ENCODE data around the gene FES. TPM values are rescaled to one million over a fixed set of nuclear protein-coding genes. Genes with fewer than 3 reads are reported as not detected.
A peak's percentile ranks its signal among the peaks of the same experiment; 100 is the strongest.

Gene FES
- total and polyA plus RNA-seq, 2 of the 13 experiments (the other 11 are each of a cell fraction or from before 2014, with no cell fraction given), result 4.0 to 9.5 TPM

DNA sequence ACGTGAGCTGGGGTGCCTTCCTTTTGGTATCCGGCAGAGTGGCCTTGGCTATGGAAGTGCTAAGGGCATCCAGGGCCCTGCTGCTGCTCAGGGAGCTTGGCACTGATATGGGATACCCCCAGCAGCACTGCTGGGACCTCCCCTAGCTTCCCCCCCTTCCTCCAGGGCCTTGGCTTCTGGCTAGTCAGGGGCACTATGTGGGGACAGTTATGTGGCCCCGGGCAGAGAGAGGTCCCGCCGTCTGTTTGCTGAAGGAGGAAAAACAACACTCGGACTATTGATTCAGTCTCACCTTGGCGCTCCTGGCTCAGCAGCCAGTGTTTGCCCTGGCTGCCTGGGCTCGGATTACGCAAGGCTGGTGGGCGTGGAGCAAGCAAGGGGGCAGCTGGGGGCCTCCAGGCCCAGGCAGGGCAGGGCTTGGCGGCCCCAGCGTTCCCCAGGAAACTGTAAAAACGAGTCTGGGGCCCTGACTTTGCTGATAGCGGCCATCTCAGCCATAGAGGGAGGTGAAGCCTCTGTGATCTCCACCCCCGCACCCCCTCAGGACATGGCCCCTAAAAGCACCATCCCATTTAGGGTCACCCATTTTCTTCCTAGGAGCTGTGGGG is 10.2 kb upstream of the FES start (continued):
- TF ChIP-seq ZNF546 (CRISPR knock-in tag; conservative IDR thresholded peaks at IDR 0.05), result 0 out of 2 replicates have a peak, but pooled peaks have one; percentile 28
- TF ChIP-seq GTF2F1 (IDR thresholded peaks at IDR 0.05; ENCODE audit: low read length), result no peak
- peak; percentile 84; the same call in 1 of the 2 replicates for TF ChIP-seq HOXD1 (CRISPR knock-in tag; IDR thresholded peaks at IDR 0.05)
- TF ChIP-seq, protein P1, sequence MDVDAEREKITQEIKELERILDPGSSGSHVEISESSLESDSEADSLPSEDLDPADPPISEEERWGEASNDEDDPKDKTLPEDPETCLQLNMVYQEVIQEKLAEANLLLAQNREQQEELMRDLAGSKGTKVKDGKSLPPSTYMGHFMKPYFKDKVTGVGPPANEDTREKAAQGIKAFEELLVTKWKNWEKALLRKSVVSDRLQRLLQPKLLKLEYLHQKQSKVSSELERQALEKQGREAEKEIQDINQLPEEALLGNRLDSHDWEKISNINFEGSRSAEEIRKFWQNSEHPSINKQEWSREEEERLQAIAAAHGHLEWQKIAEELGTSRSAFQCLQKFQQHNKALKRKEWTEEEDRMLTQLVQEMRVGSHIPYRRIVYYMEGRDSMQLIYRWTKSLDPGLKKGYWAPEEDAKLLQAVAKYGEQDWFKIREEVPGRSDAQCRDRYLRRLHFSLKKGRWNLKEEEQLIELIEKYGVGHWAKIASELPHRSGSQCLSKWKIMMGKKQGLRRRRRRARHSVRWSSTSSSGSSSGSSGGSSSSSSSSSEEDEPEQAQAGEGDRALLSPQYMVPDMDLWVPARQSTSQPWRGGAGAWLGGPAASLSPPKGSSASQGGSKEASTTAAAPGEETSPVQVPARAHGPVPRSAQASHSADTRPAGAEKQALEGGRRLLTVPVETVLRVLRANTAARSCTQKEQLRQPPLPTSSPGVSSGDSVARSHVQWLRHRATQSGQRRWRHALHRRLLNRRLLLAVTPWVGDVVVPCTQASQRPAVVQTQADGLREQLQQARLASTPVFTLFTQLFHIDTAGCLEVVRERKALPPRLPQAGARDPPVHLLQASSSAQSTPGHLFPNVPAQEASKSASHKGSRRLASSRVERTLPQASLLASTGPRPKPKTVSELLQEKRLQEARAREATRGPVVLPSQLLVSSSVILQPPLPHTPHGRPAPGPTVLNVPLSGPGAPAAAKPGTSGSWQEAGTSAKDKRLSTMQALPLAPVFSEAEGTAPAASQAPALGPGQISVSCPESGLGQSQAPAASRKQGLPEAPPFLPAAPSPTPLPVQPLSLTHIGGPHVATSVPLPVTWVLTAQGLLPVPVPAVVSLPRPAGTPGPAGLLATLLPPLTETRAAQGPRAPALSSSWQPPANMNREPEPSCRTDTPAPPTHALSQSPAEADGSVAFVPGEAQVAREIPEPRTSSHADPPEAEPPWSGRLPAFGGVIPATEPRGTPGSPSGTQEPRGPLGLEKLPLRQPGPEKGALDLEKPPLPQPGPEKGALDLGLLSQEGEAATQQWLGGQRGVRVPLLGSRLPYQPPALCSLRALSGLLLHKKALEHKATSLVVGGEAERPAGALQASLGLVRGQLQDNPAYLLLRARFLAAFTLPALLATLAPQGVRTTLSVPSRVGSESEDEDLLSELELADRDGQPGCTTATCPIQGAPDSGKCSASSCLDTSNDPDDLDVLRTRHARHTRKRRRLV (CRISPR knock-in tag; IDR thresholded peaks at IDR 0.05), result peak; percentile 80; the same call in 1 of the 2 replicates
- TF ChIP-seq PPARG (CRISPR knock-in tag; conservative IDR thresholded peaks at IDR 0.05), result peak; percentile 85
- TF ChIP-seq MEIS1 (CRISPR knock-in tag; IDR thresholded peaks at IDR 0.05; ENCODE audit: borderline replicate concordance), result peak; percentile 97
- TF ChIP-seq HIVEP1 (CRISPR knock-in tag; IDR thresholded peaks at IDR 0.05), result peak; percentile 98
- no peak for TF ChIP-seq SMARCE1 (IDR thresholded peaks at IDR 0.05; ENCODE audit: borderline replicate concordance)
- TF ChIP-seq MIER2 (CRISPR knock-in tag; IDR thresholded peaks at IDR 0.05), result peak; percentile 79; the same call in 1 of the 2 replicates
- TF ChIP-seq CBX1 (IDR thresholded peaks at IDR 0.05; ENCODE audit: low read depth), result peak; percentile 72
- TF ChIP-seq ZNF724P (CRISPR knock-in tag; IDR thresholded peaks at IDR 0.05; ENCODE audit: borderline replicate concordance), result peak; percentile 97
- 0 out of 2 replicates have a peak, but pooled peaks have one; percentile 85 for TF ChIP-seq ZNF567 (CRISPR knock-in tag; IDR thresholded peaks at IDR 0.05; ENCODE audit: borderline replicate concordance)
- peak; percentile 86; the same call in 1 of the 2 replicates for TF ChIP-seq ZNF44 (CRISPR knock-in tag; IDR thresholded peaks at IDR 0.05)
- TF ChIP-seq SAP130 (CRISPR knock-in tag; IDR thresholded peaks at IDR 0.05; ENCODE audit: low read depth), result peak; percentile 98
- no peak for TF ChIP-seq ZNF530 (CRISPR knock-in tag; IDR thresholded peaks at IDR 0.05; ENCODE audit: low read depth)
- peak; percentile 41; the same call in 1 of the 2 replicates for TF ChIP-seq YEATS2 (CRISPR knock-in tag; IDR thresholded peaks at IDR 0.05; ENCODE audit: borderline replicate concordance)
- TF ChIP-seq, protein P2, sequence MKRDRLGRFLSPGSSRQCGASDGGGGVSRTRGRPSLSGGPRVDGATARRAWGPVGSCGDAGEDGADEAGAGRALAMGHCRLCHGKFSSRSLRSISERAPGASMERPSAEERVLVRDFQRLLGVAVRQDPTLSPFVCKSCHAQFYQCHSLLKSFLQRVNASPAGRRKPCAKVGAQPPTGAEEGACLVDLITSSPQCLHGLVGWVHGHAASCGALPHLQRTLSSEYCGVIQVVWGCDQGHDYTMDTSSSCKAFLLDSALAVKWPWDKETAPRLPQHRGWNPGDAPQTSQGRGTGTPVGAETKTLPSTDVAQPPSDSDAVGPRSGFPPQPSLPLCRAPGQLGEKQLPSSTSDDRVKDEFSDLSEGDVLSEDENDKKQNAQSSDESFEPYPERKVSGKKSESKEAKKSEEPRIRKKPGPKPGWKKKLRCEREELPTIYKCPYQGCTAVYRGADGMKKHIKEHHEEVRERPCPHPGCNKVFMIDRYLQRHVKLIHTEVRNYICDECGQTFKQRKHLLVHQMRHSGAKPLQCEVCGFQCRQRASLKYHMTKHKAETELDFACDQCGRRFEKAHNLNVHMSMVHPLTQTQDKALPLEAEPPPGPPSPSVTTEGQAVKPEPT (CRISPR knock-in tag; IDR thresholded peaks at IDR 0.05; ENCODE audit: low read depth), result peak; percentile 45; the same call in 1 of the 2 replicates
- no peak for TF ChIP-seq CREBL2 (CRISPR knock-in tag; IDR thresholded peaks at IDR 0.05; ENCODE audit: borderline replicate concordance)
- TF ChIP-seq ZBTB49 (CRISPR knock-in tag; IDR thresholded peaks at IDR 0.05; ENCODE audit: borderline replicate concordance), result no peak
- TF ChIP-seq MED8 (CRISPR knock-in tag; IDR thresholded peaks at IDR 0.05; ENCODE audit: insufficient replicate concordance), result peak; percentile 76
- TF ChIP-seq ZNF772 (CRISPR knock-in tag; IDR thresholded peaks at IDR 0.05), result peak; percentile 72
- TF ChIP-seq CBFB (CRISPR knock-in tag; IDR thresholded peaks at IDR 0.05), result peak; percentile 95

All from HepG2 (cell line).